Natural killer cell (primary cell): ENCODE measurements around the gene FSHB. TPM values are rescaled to one million over a fixed set of nuclear protein-coding genes. Genes with fewer than 3 reads are reported as not detected.

ENCODE experiments used
- ATAC-seq, 3 donors: fragments of 150-1000 bp in 2 of 3; fragments of 200-7000 bp in 1 of 3; cut with Tn5 transposase; 1 replicate in 1 of 3; 2 replicates in 2 of 3; pipeline ENCODE4 v1.10.0; 2021; ENCODE audit warnings: mild to moderate bottlenecking in 2 of 3, moderate library complexity in 2 of 3
- DNase-seq, 2 donors: peaks; one replicate each; pipeline versions ENCODE4 v3.0.0 to v3.0.0-alpha.2; 2013 to 2021; ENCODE audit warnings: mixed read lengths in 1 of 2
- H3K27ac ChIP-seq: one replicate; pipeline ENCODE4 v1.5.1; 2013; ENCODE audit warnings: mild to moderate bottlenecking, low read length
- H3K27me3 ChIP-seq: one replicate; pipeline ENCODE4 v1.6.1; 2013; ENCODE audit warnings: low read length; ENCODE audit not compliant: control insufficient read depth, insufficient read depth
- H3K36me3 ChIP-seq: one replicate; pipeline ENCODE4 v1.6.1; 2013; ENCODE audit warnings: low read length; ENCODE audit not compliant: control insufficient read depth, insufficient read depth
- H3K4me1 ChIP-seq: one replicate; pipeline ENCODE4 v1.6.1; 2013; ENCODE audit warnings: low read length; ENCODE audit not compliant: control insufficient read depth, insufficient read depth
- H3K4me3 ChIP-seq: one replicate; pipeline ENCODE4 v1.5.1; 2013; ENCODE audit warnings: low read length
- H3K9me3 ChIP-seq: one replicate; pipeline ENCODE4 v1.6.1; 2013; ENCODE audit warnings: low read length; ENCODE audit not compliant: control insufficient read depth, insufficient read depth
- H3K27ac Mint-ChIP-seq, 2 donors: one replicate each; pipeline ENCODE4 v1.8.0; 2022; ENCODE audit warnings: mild to moderate bottlenecking in 2 of 2, mixed read lengths in 2 of 2, moderate library complexity in 1 of 2
- H3K27me3 Mint-ChIP-seq, 2 donors: one replicate each; pipeline ENCODE4 v1.8.0; 2022; ENCODE audit warnings: low read depth in 2 of 2, mixed read lengths in 2 of 2
- H3K36me3 Mint-ChIP-seq: one replicate; pipeline ENCODE4 v1.8.0; 2022; ENCODE audit warnings: mixed read lengths
- H3K4me1 Mint-ChIP-seq, 2 donors: one replicate each; pipeline ENCODE4 v1.8.0; 2022; ENCODE audit warnings: mixed read lengths in 2 of 2
- H3K4me3 Mint-ChIP-seq: one replicate; pipeline ENCODE4 v1.8.0; 2022; ENCODE audit warnings: mild to moderate bottlenecking, moderate library complexity, mixed read lengths
- H3K9me3 Mint-ChIP-seq, 2 donors: one replicate each; pipeline ENCODE4 v1.8.0; 2022; ENCODE audit warnings: mixed read lengths in 2 of 2
- WGBS: methylation state at CpG from one replicate; pipeline ENCODE4 v1.1.7; 2013; ENCODE audit warnings: missing lambda C conversion rate; ENCODE audit not compliant: insufficient coverage; 5-methylcytosine and 5-hydroxymethylcytosine counted together
- intact Hi-C: fragments of 100-400 bp; cut with micrococcal nuclease; formaldehyde crosslinking; loops from one replicate; pipeline ENCODE4 v1.14.2; 2022
- total RNA-seq, 4 donors: library from RNA; stranded (reverse); fragments of 120-200 nt in 1 of 4; gene quantifications; one replicate each; pipeline versions ENCODE4 v1.2.3 to v1.2.4, GENCODE V29; 2013 to 2022
- TF ChIP-seq, protein P1 (sequence below): fragments of 200-600 bp; IDR thresholded peaks from one replicate; pipeline ENCODE4 v1.8.0; 2022; ENCODE audit warnings: antibody characterized with exemption

Gene FSHB
- total RNA-seq, 3 donors from 2014 or later (not counting 1 experiment from before 2014, with no cell fraction given) = not detected

DNA sequence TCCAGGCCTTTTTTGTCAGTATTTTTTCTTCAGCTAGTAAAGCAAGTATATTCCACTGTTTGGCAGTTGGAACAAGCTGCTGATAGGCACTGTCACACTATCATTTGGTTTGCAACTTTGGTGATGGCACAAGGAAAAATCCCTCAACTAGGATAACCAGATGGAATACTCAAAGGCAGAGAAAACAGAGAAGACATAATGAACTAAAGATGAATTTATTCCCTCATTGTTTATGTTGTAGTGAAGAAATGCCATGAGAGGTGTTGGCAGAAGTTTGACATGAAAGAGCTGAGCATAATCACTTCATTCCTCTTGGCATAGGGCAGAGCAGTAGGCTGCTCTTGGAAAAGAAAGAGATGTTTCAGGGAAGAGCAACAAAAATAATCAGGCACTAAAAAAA, 39.9 kb downstream of the FSHB start:
- Histone ChIP-seq H3K27ac (no peak overlapping the region), H3K4me3 (no peak overlapping the region), H3K9me3 (no peaks in the 10 kb centered on the region), H3K4me1 (no peaks in the 10 kb centered on the region), H3K27me3 (no peaks in the 10 kb centered on the region), H3K36me3 (no peaks in the 10 kb centered on the region)
- ATAC-seq (no peak), DNase-seq (no peak)
- Mint-ChIP-seq H3K27ac (no peak overlapping the region), H3K9me3 (no peaks in the 10 kb centered on the region), H3K36me3 (peaks cover 6% of the 10 kb centered on the region), H3K4me3 (no peak overlapping the region), H3K27me3 (peaks cover 11% of the 10 kb centered on the region in 2 donors), H3K4me1 (no peaks in the 10 kb centered on the region)
- intact Hi-C loops = no loop called here
- TF ChIP-seq, protein P1, sequence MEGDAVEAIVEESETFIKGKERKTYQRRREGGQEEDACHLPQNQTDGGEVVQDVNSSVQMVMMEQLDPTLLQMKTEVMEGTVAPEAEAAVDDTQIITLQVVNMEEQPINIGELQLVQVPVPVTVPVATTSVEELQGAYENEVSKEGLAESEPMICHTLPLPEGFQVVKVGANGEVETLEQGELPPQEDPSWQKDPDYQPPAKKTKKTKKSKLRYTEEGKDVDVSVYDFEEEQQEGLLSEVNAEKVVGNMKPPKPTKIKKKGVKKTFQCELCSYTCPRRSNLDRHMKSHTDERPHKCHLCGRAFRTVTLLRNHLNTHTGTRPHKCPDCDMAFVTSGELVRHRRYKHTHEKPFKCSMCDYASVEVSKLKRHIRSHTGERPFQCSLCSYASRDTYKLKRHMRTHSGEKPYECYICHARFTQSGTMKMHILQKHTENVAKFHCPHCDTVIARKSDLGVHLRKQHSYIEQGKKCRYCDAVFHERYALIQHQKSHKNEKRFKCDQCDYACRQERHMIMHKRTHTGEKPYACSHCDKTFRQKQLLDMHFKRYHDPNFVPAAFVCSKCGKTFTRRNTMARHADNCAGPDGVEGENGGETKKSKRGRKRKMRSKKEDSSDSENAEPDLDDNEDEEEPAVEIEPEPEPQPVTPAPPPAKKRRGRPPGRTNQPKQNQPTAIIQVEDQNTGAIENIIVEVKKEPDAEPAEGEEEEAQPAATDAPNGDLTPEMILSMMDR = no peak

DNA sequence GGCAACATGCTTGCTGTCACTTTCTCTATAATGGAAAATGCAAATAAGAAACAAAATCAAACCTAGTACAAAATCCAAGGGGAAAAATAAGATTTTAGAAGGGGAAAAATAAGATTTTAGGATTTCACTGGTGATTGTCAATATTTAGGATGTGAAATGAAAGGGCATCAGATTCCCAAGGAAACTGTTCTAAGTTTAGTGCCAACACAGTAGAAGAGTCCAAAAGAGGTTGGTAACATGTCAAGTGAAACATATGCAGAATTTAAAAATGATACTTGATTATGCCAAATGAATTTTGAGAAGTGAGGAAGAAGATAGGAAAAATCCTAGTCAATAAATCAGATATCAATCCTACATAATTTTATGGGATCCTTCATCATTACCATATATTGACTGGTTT, 46.4 kb downstream of the FSHB start:
- Histone ChIP-seq H3K27ac (no peak overlapping the region), H3K27me3 (no peaks in the 10 kb centered on the region), H3K4me3 (no peak overlapping the region), H3K36me3 (no peaks in the 10 kb centered on the region), H3K4me1 (peaks cover 14% of the 10 kb centered on the region), H3K9me3 (no peaks in the 10 kb centered on the region)
- Mint-ChIP-seq H3K27me3 (no peaks in the 10 kb centered on the region), H3K4me1 (peaks cover 17 to 22% of the 10 kb centered on the region in 2 donors), H3K4me3 (no peak overlapping the region), H3K36me3 (no peaks in the 10 kb centered on the region), H3K27ac (no peak overlapping the region), H3K9me3 (no peaks in the 10 kb centered on the region)
- ATAC-seq (no peak), DNase-seq (no peak)
- intact Hi-C loops = no loop called here
- TF ChIP-seq, protein P1 = no peak

DNA sequence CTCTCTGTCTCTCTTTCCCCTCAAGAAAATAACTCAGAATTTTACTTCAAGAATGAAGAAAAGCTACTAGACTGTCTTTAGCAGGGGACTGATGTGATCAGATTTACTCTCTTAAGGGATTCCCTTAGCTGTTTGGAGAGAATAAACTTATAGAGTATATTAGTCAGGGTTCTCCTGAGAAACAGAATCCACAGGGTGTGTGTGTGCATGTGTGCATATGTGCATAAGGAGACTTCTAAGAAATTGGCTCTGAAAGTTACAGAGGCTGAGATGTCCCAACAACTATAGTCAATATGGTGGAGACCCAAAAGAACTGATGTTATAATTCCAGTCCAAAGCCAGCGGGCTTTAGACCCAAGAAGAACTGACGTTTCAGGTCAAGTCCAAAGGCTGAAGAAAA, 49.0 kb downstream of the FSHB start:
- 88% methylated on average over 2 of the region's 2 CpGs for WGBS
- Mint-ChIP-seq H3K36me3 (no peaks in the 10 kb centered on the region), H3K27me3 (no peaks in the 10 kb centered on the region), H3K9me3 (peaks cover 0 to 2% of the 10 kb centered on the region in 2 donors), H3K4me3 (peak overlapping the region; percentile 9), H3K4me1 (peaks cover 28 to 40% of the 10 kb centered on the region in 2 donors), H3K27ac (no peak overlapping the region)
- H3K36me3 ChIP-seq = no peaks in the 10 kb centered on the region
- ATAC-seq (no peak), DNase-seq (no peak)
- no peaks in the 10 kb centered on the region for H3K9me3 ChIP-seq
- no peak overlapping the region for H3K27ac ChIP-seq
- peaks cover 16% of the 10 kb centered on the region for H3K4me1 ChIP-seq
- TF ChIP-seq, protein P1 = no peak
- intact Hi-C loops = no loop called here
- no peaks in the 10 kb centered on the region for H3K27me3 ChIP-seq
- no peak overlapping the region for H3K4me3 ChIP-seq

DNA sequence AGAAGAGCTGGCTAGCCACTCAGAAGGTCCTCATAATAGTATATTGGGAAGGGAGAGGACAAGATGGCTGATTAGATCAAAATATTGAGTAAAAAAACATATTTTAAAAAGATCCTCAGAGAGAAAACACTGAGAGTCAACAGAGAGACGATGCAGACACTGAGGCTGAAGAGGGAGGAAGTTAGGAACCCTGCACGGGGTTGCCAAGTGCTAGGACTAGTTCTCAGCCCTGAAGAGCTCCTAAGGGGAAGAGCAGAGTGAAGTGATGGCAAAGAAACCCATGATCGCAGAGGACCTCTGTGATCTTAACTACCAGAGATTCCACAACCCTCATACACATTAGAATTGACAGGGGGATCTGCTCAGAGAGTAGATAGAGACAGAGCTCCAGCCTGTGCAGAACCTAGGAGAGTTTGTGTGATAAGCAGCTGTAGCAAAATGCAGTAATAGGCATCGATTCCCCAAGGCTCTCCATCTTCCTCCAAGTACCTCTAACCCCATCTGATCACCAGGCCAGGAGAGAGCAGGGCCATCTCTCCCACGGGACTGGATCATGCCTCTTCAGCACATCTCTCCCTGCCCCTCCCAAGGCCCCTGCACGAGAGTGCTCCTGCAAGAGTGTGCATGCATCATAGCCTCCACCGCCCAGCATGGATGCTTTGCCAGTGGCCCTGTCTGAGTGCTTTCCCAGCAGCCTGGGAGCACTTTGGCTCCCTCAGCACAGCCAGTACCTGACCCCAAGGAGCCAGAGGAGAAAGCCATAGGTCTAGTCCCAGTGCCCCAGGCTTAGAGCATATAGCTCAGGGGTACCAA, 50.9 kb downstream of the FSHB start:
- TF ChIP-seq, protein P1 = no peak
- H3K27me3 Mint-ChIP-seq = no peaks in the 10 kb centered on the region
- Histone ChIP-seq H3K36me3 (no peaks in the 10 kb centered on the region), H3K4me1 (peaks cover 16% of the 10 kb centered on the region), H3K4me3 (no peak overlapping the region), H3K27me3 (no peaks in the 10 kb centered on the region), H3K9me3 (no peaks in the 10 kb centered on the region), H3K27ac (peak overlapping the region; percentile 31)
- WGBS = 52% methylated on average over 6 of the region's 7 CpGs
- DNase-seq (peak in 1 of 2 donors; percentile 3), ATAC-seq (peak; percentile 18 to 40 (median 26))
- H3K36me3 Mint-ChIP-seq = no peaks in the 10 kb centered on the region
- intact Hi-C loops = no loop called here
- H3K9me3 Mint-ChIP-seq = peaks cover 0 to 2% of the 10 kb centered on the region in 2 donors
- H3K4me1 Mint-ChIP-seq = peaks cover 28 to 40% of the 10 kb centered on the region in 2 donors
- H3K27ac Mint-ChIP-seq = peak overlapping the region; percentile 70 to 85
- peak overlapping the region; percentile 60 for H3K4me3 Mint-ChIP-seq
